Liver (tissue), 9 donors: ENCODE data around the gene FBXO21. TPM values are rescaled to one million over a fixed set of nuclear protein-coding genes. Genes with fewer than 3 reads are reported as not detected.

Experiments used
- DNase-seq: peaks from one replicate; pipeline ENCODE4 v3.0.0-alpha.2; 2017; ENCODE audit warnings: low spot score
- H3K27ac ChIP-seq, 2 donors: one replicate each; pipeline ENCODE4 v1.7.0; 2013; ENCODE audit warnings: inconsistent platforms in 2 of 2, low read length in 2 of 2, control low read depth in 1 of 2, low read depth in 1 of 2, mild to moderate bottlenecking in 1 of 2
- H3K27me3 ChIP-seq, 4 donors: one replicate each; pipeline versions ENCODE4 v1.6.1 to v1.7.0; 2013; ENCODE audit warnings: low read length in 3 of 4, inconsistent platforms in 1 of 4, mild to moderate bottlenecking in 1 of 4, moderate library complexity in 1 of 4; ENCODE audit not compliant: control insufficient read depth in 4 of 4, insufficient read depth in 4 of 4
- H3K36me3 ChIP-seq, 4 donors: one replicate each; pipeline versions ENCODE4 v1.6.1 to v1.7.0; 2013; ENCODE audit warnings: low read length in 3 of 4, mild to moderate bottlenecking in 3 of 4, low read depth in 1 of 4, moderate library complexity in 1 of 4; ENCODE audit not compliant: control insufficient read depth in 4 of 4, insufficient read depth in 3 of 4
- H3K4me1 ChIP-seq, 4 donors: one replicate each; pipeline versions ENCODE4 v1.6.1 to v1.7.0; 2013; ENCODE audit warnings: low read length in 3 of 4, mild to moderate bottlenecking in 3 of 4, moderate library complexity in 1 of 4; ENCODE audit not compliant: control insufficient read depth in 4 of 4, insufficient read depth in 4 of 4
- H3K4me3 ChIP-seq, 3 donors: one replicate each; pipeline versions ENCODE4 v1.6.1 to v1.7.0; 2013; ENCODE audit warnings: low read length in 3 of 3, control low read depth in 1 of 3, low read depth in 1 of 3, mild to moderate bottlenecking in 1 of 3
- H3K9ac ChIP-seq, 2 donors: one replicate each; pipeline ENCODE4 v1.7.0; 2013; ENCODE audit warnings: low read length in 2 of 2, mild to moderate bottlenecking in 2 of 2, moderate library complexity in 2 of 2, control low read depth in 1 of 2, low read depth in 1 of 2
- H3K9me3 ChIP-seq, 4 donors: one replicate each; pipeline versions ENCODE4 v1.6.1 to v1.7.0; 2013; ENCODE audit warnings: low read length in 3 of 4; ENCODE audit not compliant: control insufficient read depth in 4 of 4
- ATF3 ChIP-seq: IDR thresholded peaks from 2 replicates; pipeline ENCODE4 v1.6.1; 2016; ENCODE audit warnings: antibody characterized with exemption
- EGR1 ChIP-seq, 2 donors: IDR thresholded peaks; 2 replicates each; pipeline ENCODE4 v1.6.1; 2016 to 2018; ENCODE audit warnings: antibody characterized with exemption in 2 of 2, low read depth in 2 of 2
- FOXA1 ChIP-seq: IDR thresholded peaks from 2 replicates; pipeline ENCODE4 v1.6.1; 2016; ENCODE audit warnings: antibody characterized with exemption
- GABPA ChIP-seq, 2 donors: IDR thresholded peaks in 1 of 2; conservative IDR thresholded peaks in 1 of 2; 2 replicates each; pipeline ENCODE4 v1.6.1; 2016; ENCODE audit warnings: antibody characterized with exemption in 2 of 2, mild to moderate bottlenecking in 1 of 2, moderate library complexity in 1 of 2
- HNF4A ChIP-seq, 2 donors: conservative IDR thresholded peaks; 2 replicates each; pipeline ENCODE4 v1.6.1; 2016; ENCODE audit warnings: antibody characterized with exemption in 2 of 2, mild to moderate bottlenecking in 2 of 2
- HNF4G ChIP-seq: IDR thresholded peaks from 2 replicates; pipeline ENCODE4 v1.6.1; 2016; ENCODE audit warnings: antibody characterized with exemption
- JUND ChIP-seq, 2 donors: IDR thresholded peaks; 2 replicates each; pipeline ENCODE4 v1.6.1; 2016; ENCODE audit warnings: antibody characterized with exemption in 2 of 2
- MAX ChIP-seq: IDR thresholded peaks from 2 replicates; pipeline ENCODE4 v1.6.1; 2016; ENCODE audit warnings: antibody characterized with exemption
- NR2F2 ChIP-seq: IDR thresholded peaks from 2 replicates; pipeline ENCODE4 v1.6.1; 2016; ENCODE audit warnings: antibody characterized with exemption
- RAD21 ChIP-seq, 2 donors: IDR thresholded peaks; 2 replicates each; pipeline ENCODE4 v1.6.1; 2016; ENCODE audit warnings: antibody characterized with exemption in 2 of 2, mild to moderate bottlenecking in 2 of 2
- REST ChIP-seq: IDR thresholded peaks from 2 replicates; pipeline ENCODE4 v1.6.1; 2016; ENCODE audit warnings: antibody characterized with exemption, mild to moderate bottlenecking
- RXRA ChIP-seq, 2 donors: IDR thresholded peaks; 2 replicates each; pipeline ENCODE4 v1.6.1; 2017 to 2018; ENCODE audit warnings: antibody characterized with exemption in 2 of 2, mild to moderate bottlenecking in 1 of 2
- TAF1 ChIP-seq: conservative IDR thresholded peaks from 2 replicates; pipeline ENCODE4 v1.6.1; 2016; ENCODE audit warnings: antibody characterized with exemption, mild to moderate bottlenecking
- YY1 ChIP-seq: IDR thresholded peaks from 2 replicates; pipeline ENCODE4 v1.6.1; 2016; ENCODE audit warnings: antibody characterized with exemption, mild to moderate bottlenecking
- WGBS: extraction: QIAGEN DNeasy Blood & Tissue Kit; methylation state at CpG from one replicate; pipeline ENCODE4 v1.1.7; 2013; 5-methylcytosine and 5-hydroxymethylcytosine counted together
- polyA plus RNA-seq, 2 donors: library from polyadenylated mRNA; stranded (reverse) in 1 of 2; unstranded in 1 of 2; fragments of 200-250 nt in 1 of 2; fragments of >200 nt in 1 of 2; fragmentation: Nextera tagmentation in 1 of 2; extraction: Ambion mirVana in 1 of 2; gene quantifications; one replicate each; pipeline versions ENCODE4 v1.2.1 to v1.2.3, GENCODE V29; 2013 to 2015
- total RNA-seq, 2 donors: library from RNA; depleted of rRNA; stranded (reverse); fragments of >200 nt; gene quantifications; one replicate each; pipeline ENCODE4 v1.2.3, GENCODE V29; 2014
- TF ChIP-seq, protein P1 (sequence below): IDR thresholded peaks from 2 replicates; pipeline ENCODE4 v1.6.1; 2016; ENCODE audit warnings: antibody characterized with exemption
- TF ChIP-seq, protein P2 (sequence below): fragments of 150-350 bp; IDR thresholded peaks from 2 replicates; pipeline ENCODE4 v1.5.1; 2017; ENCODE audit warnings: improper control_type of control experiment, low read depth, low read length; ENCODE audit not compliant: missing input control
- donor health status: healthy.
- donor health status: healthy.
- donor health status: healthy.
- donor health status: healthy.
- donor health status: healthy.

FBXO21 gene
- total and polyA plus RNA-seq, 4 donors: 12.9 to 54.4 (median 21.1) TPM

GRCh38 chr12:117127933-117128823 is 62.1 kb downstream of the FBXO21 start:
- 96% methylated on average over 6 of the region's 6 CpGs for WGBS
- H3K27ac ChIP-seq: no peak overlapping the region
- DNase-seq: no peak
- H3K36me3 ChIP-seq: no peaks in the 10 kb centered on the region
- H3K4me3 ChIP-seq: no peak overlapping the region
- no peaks in the 10 kb centered on the region for H3K9me3 ChIP-seq
- no peaks in the 10 kb centered on the region for H3K4me1 ChIP-seq
- no peak for TF ChIP-seq FOXA1
- no peak for TF ChIP-seq NR2F2
- no peak overlapping the region for H3K9ac ChIP-seq
- H3K27me3 ChIP-seq: no peaks in the 10 kb centered on the region

DNA sequence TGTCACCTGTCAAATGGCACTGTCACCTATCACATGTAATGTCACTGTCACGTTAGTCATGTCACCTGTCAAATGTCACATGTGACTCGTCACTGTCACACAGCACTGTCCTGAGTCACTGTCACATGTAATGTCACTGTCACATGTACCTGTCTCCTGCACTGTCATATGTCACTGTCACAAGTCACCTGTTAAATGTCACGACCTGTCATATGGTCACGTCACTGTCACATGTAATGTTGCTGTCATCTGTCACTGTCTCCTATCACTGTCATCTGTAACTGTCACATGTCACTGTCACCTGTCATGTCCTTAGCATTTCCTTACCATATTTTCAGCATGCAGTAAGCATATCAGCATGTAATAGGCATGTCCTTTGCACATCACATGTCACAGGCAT is 63.9 kb downstream of the FBXO21 start:
- DNase-seq: no peak
- no peaks in the 10 kb centered on the region for H3K27me3 ChIP-seq
- H3K36me3 ChIP-seq: no peaks in the 10 kb centered on the region
- H3K4me1 ChIP-seq: no peaks in the 10 kb centered on the region
- no peak overlapping the region for H3K27ac ChIP-seq
- no peak overlapping the region for H3K4me3 ChIP-seq
- WGBS: 94% methylated on average over 4 of the region's 4 CpGs
- TF ChIP-seq RXRA (IDR thresholded peaks at IDR 0.05) (no peak), EGR1 (IDR thresholded peaks at IDR 0.05; ENCODE audit: low read depth in 2 of 2) (no peak), ATF3 (no peak), HNF4A (conservative IDR thresholded peaks at IDR 0.05) (no peak), REST (no peak), TAF1 (no peak), MAX (no peak), YY1 (no peak), HNF4G (no peak), JUND (IDR thresholded peaks at IDR 0.05) (no peak), FOXA1 (no peak), GABPA (IDR thresholded peaks at IDR 0.05 in 1 of 2, conservative IDR thresholded peaks at IDR 0.05 in 1 of 2) (no peak), RAD21 (IDR thresholded peaks at IDR 0.05) (no peak)
- TF ChIP-seq, protein P1, sequence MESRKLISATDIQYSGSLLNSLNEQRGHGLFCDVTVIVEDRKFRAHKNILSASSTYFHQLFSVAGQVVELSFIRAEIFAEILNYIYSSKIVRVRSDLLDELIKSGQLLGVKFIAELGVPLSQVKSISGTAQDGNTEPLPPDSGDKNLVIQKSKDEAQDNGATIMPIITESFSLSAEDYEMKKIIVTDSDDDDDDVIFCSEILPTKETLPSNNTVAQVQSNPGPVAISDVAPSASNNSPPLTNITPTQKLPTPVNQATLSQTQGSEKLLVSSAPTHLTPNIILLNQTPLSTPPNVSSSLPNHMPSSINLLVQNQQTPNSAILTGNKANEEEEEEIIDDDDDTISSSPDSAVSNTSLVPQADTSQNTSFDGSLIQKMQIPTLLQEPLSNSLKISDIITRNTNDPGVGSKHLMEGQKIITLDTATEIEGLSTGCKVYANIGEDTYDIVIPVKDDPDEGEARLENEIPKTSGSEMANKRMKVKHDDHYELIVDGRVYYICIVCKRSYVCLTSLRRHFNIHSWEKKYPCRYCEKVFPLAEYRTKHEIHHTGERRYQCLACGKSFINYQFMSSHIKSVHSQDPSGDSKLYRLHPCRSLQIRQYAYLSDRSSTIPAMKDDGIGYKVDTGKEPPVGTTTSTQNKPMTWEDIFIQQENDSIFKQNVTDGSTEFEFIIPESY: no peak
- TF ChIP-seq, protein P2, sequence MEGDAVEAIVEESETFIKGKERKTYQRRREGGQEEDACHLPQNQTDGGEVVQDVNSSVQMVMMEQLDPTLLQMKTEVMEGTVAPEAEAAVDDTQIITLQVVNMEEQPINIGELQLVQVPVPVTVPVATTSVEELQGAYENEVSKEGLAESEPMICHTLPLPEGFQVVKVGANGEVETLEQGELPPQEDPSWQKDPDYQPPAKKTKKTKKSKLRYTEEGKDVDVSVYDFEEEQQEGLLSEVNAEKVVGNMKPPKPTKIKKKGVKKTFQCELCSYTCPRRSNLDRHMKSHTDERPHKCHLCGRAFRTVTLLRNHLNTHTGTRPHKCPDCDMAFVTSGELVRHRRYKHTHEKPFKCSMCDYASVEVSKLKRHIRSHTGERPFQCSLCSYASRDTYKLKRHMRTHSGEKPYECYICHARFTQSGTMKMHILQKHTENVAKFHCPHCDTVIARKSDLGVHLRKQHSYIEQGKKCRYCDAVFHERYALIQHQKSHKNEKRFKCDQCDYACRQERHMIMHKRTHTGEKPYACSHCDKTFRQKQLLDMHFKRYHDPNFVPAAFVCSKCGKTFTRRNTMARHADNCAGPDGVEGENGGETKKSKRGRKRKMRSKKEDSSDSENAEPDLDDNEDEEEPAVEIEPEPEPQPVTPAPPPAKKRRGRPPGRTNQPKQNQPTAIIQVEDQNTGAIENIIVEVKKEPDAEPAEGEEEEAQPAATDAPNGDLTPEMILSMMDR: no peak
- H3K9me3 ChIP-seq: no peaks in the 10 kb centered on the region
- no peak overlapping the region for H3K9ac ChIP-seq
